HG03442 (cell line): ENCODE measurements around the gene MINDY4.

Source experiments
- ATAC-seq: cut with Tn5 transposase; IDR thresholded peaks from one replicate; pipeline ENCODE4 v1.9.1; 2021; ENCODE audit warnings: mild to moderate bottlenecking, moderate library complexity; ENCODE audit not compliant: unreplicated experiment

MINDY4 gene

DNA sequence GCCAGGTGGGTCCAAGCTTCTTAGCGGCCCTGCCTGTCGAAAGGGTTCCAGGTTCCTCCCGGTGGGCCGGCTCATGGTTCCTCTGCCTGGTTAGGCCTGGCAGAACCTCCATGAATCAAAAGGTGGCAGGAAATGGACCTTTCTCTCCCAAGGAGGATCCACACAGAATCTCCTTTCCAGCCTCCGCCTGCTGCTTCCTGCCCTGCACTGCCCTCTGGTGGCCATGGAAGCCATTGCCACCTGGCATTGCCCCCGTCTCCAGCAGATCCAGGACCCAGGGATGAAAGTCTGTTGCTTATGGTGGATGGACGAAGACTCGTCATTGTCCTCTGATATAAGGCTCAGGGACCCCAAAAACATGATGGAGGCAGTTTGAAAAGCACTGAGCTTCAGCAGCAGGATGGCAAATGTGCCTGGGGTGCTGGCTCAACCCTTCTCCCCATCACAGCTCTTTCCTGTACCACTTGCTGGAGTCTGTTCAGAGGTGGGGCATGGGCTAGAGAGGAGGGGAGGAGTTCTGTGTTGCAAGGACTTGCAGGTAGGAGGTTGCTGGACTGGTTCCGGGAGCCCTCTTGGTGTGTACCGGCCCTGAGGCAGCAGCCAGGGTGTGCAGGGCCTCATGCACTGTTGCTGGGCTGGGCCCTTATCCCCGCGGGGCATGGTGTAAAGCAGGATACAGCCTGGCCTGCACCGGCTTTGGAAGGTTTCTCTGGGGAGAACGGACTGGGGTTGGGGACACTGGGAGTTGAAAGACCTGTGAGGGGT is 30.6 kb upstream of the MINDY4 start:
- ATAC-seq, result peak; percentile 73

- ATAC-seq, result no peak
Measured at GRCh38 chr7:30741289-30741688, 29.9 kb upstream of the MINDY4 start.

DNA sequence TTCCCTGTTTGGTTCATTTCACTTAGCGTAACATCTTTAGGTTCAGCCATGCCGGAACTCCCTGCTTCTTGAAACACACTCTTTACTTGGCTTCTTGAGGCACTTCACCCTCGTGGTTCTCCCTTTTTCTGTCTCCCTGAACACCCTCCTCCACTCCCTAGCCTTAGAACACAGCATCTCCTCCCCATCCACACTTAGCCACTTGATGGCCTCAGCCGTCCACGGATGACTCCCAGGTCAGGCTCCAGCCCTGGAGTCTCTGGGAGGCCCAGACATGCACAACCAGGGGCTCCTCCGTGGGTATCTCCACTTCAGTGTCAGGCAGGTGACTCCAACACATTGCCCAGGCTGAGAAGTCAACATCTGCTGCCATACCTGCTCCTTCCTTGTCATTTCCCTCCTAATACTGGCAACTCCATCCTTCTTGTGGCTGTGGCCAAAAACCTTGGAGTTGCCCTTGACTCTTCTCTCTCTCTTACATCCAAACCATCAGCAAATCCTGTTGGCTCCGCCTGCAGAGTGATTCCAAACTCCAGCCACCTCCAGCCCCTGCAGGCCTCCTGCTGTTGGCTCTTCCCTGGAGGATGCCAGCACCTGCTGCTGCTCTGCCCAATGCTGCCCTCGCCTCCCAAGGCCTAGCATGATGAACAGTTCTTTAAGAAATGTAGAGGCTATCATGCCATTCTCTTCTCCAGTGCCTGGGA is 27.7 kb upstream of the MINDY4 start:
- no peak for ATAC-seq

DNA sequence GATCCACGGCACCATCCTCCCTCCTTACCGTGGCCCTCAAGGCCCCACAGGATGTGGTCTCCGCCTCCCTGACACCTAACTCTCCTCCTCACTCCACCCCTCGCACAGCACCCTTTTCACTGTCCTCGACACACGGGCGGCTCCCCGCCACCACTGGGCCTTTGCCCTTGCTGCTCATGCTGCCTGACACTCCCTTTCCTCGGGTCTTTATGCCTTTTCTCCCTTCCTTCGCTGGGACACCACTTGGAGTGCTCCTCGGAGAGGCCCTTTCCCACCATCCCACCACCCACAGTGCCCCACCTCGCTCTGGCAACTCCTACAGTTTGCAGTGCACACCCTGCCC is 27.2 kb upstream of the MINDY4 start:
- no peak for ATAC-seq

- no peak for ATAC-seq
Measured at GRCh38 chr7:30745261-30745941, 25.8 kb upstream of the MINDY4 start.

GRCh38 chr7:30750010-30750409 is 21.2 kb upstream of the MINDY4 start:
- no peak for ATAC-seq

- no peak for ATAC-seq
Measured at GRCh38 chr7:30750683-30751650, 20.2 kb upstream of the MINDY4 start.

DNA sequence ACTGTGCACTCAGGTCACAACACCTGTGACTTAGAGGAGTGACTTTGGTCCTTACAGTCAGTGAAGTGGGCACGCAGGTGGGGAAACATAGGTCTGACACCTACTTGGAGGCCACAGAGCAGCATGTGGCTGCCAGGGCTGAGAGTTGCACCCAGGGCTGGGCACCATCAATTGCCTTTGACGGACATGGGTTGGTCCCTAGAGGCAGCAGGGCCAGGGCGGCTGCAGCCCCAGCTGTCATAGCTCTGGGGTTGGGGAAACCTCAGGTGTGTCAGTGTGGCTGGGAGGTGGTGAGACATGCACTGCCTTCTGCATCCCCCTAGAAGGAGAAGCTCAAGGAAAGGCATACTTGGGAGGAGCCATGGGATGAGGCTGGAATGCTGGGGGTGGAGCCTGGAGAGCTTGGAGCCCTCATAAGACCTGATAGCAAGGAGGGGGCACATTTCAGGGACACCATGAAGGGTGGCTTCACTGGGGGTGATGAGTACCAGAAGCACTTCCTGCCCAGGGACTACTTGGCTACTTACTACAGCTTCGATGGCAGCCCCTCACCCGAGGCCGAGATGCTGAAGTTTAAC is 19.4 kb upstream of the MINDY4 start, which contains the start of gene INMT:
TSS of gene INMT (plus strand) at position 440 of the 578 bp plus-strand sequence. CDS start at position 456, 16 bp downstream.
- ATAC-seq, result no peak

DNA sequence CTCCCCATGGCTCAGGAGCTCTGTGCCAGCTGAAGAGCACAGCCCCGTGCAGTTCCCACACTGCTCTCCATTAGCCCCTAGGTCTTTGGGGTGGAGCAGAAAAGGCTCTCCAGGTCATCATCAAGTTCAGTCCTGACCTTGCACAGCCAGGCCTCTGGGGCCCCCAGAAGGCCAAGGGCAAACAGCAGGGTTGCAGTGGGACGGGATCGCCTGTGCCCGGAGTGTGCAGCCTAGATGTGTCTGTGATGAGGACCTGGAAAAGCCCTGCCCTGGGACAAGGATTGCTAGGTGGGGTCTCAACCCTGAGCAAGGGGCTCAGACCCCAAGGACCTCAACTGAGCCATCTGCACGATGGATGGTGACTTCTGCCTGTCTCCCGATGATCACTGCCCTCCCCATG is 18.7 kb upstream of the MINDY4 start:
- no peak for ATAC-seq

DNA sequence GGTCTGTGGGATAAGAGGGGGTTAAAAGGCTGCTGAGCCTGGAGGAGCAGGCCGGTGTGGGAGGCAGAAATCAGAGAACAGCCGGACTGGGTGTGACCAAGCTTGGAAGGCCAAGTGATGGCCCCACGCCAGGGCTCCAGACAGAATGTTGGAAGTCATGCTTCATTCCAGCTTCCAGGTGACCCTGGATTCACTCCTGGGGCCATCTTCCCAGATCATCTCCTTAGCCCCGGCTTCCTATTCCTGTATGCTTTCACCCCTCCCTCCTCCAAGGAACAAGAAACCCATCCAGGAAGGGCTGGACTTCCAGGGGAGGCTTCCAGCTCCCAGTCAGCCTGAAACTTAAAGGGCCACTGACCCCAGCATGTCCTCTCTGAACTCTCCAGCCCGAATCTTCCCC is 18.2 kb upstream of the MINDY4 start:
- no peak for ATAC-seq

DNA sequence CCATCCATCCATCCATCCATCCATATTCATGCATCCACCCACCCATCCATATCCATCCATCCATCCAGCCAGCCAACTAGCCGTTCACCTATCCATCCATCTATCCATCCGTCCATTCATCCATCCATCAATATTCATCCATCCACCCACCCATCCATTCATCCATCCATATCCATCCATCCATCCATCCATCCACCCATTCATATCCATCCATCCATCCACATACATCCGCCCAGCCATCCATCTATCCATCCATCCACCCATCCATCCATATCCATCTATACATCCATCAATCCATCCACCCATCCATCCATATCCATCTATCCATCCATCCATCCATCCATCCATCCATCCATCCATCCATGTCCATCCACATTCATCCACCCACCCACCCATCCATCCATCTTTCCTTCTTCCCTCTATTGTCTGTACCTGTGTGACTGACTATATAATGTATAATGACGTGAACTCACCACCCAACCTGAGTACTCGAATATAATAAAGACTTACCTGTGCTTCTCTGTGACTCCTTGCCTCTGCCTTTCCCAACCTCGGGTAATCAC is 16.8 kb upstream of the MINDY4 start:
- no peak for ATAC-seq

GRCh38 chr7:30755384-30756154 is 15.6 kb upstream of the MINDY4 start:
- ATAC-seq, result no peak

GRCh38 chr7:30757342-30757692 is 13.9 kb upstream of the MINDY4 start:
- ATAC-seq, result no peak

- ATAC-seq, result no peak
Measured at GRCh38 chr7:30760514-30761213, 10.6 kb upstream of the MINDY4 start.

DNA sequence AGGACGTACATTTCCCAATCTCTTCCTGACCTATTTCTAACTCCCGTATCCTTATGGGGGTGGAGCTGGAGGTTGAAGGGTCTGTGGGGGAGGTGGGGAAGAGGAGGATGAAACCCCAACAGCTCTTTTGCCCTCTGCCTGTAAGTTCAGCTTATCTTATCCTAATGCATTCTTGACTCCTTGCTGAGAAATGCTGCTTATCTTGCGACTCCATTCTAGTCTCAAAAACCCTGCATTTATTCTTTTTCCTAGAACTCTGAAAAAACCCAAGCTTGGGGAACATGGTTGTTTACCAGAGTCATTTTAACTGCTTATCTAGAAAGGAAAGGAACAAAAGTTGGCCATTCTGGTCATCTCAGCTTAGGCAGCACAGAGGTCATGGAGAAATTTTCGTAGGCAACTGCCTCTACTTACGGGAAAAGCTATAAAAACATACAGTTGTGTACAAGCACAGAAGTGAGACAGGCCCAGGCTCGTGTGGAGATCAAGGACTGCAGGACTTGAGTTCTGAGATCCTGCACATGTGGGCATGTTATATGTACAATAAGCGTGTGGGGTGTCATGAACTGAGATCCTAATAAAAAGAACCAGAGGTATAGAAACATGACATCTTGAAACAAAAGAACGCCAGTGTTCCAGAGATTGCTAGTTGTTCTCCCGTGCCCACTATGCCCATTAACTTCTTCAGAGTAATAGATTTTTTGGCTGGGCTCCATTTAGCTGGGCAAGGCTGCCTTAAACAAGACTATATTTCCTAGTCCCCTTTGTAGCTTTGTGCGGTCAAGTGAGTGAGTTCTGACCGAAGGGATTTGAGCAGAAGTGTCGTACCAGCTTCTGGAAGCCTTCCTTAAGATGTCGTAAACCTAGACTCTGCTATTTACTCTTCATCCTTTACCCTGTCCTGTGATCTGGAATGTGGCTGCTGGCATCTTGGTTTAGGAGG is 9.7 kb upstream of the MINDY4 start:
- ATAC-seq, result no peak

DNA sequence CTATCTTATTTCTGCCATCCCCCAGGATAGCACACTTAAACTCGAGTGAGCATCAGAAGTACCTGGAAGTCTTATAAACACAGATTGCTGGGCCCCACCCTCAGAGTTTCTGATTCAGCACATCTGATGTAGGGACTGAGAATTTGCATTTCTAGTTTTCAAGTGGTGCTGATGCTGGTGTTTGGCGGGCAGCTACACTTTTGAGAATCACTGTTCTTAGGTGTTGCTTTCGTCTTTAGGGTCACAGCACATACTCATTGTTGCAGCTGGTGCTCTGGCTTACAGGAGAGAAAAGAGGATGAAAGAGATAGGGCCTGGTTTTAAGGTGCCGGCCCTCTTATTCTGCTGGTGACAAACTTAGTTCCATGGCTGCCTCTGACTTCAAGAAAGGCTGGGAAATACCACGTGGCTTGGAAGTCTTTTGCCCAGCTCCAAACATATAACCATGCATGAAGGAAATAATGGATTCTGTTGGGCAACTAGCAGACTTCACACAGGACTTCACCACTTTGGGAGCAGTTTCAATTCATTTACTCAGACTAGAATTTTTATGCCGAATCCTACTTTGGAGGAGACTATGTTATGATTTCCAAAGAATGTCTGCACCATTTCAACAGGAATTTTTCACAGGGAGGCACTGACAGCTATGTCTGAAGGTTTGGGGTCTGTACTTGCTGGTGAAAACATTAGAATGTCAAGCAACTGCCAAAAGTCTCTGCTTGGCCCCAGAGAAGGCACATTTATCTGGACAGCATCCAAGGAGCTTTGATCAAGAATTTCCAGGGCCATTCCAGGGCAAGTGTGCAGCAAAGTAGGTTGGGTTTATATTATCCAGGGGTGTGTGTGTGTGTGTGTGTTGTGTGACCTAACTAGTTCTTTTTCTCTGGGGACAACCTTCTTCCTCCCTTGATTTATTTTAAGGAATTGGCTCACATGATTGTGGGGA is 6.9 kb upstream of the MINDY4 start:
- peak; percentile 96 for ATAC-seq

GRCh38 chr7:30765408-30765807 is 5.8 kb upstream of the MINDY4 start:
- no peak for ATAC-seq
